ENCODE data around the gene CRMP1. TPM values are rescaled to one million over a fixed set of nuclear protein-coding genes. Genes with fewer than 3 reads are reported as not detected.

Gene CRMP1
- total RNA-seq, 1 donor from 2014 or later = 6.2 TPM

DNA sequence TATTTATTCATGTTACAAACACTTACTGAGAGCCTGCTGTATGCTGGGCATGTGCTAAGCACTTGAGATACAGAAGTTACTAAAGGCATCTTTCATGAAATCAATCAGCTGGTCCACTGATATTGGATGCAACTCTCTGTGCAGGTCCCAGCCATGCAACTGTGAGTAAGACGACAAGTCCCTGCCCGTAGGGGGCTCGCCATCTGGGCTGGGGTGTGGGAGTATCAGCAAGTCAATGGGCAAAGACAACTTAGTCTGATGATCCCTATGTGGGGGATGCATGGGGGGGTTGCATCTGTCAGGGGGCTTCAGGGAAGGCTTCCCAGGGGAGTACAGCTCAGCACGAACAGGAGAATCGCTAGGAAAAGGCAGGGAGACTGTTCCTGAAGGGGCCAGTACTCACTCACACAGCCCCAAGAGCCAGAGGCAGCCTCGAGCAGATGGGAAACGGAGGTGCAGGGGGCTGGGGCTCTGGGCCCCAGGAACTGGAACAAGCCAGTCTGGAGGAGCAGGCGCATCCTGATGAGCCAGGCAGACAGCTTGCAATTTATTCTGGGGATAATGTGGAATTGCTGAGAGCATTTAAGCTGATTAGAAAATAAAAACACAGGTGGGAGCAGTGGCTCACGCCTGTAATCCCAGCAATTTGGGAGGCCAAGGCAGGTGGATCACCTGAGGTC, 40.2 kb downstream of the CRMP1 start:
- no peak overlapping the region for H3K4me3 ChIP-seq
- no peaks in the 10 kb centered on the region for H3K27me3 ChIP-seq (ENCODE audit: low read depth)
- TF ChIP-seq, protein P1, sequence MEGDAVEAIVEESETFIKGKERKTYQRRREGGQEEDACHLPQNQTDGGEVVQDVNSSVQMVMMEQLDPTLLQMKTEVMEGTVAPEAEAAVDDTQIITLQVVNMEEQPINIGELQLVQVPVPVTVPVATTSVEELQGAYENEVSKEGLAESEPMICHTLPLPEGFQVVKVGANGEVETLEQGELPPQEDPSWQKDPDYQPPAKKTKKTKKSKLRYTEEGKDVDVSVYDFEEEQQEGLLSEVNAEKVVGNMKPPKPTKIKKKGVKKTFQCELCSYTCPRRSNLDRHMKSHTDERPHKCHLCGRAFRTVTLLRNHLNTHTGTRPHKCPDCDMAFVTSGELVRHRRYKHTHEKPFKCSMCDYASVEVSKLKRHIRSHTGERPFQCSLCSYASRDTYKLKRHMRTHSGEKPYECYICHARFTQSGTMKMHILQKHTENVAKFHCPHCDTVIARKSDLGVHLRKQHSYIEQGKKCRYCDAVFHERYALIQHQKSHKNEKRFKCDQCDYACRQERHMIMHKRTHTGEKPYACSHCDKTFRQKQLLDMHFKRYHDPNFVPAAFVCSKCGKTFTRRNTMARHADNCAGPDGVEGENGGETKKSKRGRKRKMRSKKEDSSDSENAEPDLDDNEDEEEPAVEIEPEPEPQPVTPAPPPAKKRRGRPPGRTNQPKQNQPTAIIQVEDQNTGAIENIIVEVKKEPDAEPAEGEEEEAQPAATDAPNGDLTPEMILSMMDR (IDR thresholded peaks at IDR 0.05) = no peak
- no peaks in the 10 kb centered on the region for H3K4me1 ChIP-seq
- intact Hi-C loops (cut with DNase I) = no loop called here
- no peak overlapping the region for H3K27ac ChIP-seq
- DNase-seq = no peak
- no peaks in the 10 kb centered on the region for H3K36me3 ChIP-seq
- no peaks in the 10 kb centered on the region for H3K9me3 ChIP-seq
- ATAC-seq = no peak

DNA sequence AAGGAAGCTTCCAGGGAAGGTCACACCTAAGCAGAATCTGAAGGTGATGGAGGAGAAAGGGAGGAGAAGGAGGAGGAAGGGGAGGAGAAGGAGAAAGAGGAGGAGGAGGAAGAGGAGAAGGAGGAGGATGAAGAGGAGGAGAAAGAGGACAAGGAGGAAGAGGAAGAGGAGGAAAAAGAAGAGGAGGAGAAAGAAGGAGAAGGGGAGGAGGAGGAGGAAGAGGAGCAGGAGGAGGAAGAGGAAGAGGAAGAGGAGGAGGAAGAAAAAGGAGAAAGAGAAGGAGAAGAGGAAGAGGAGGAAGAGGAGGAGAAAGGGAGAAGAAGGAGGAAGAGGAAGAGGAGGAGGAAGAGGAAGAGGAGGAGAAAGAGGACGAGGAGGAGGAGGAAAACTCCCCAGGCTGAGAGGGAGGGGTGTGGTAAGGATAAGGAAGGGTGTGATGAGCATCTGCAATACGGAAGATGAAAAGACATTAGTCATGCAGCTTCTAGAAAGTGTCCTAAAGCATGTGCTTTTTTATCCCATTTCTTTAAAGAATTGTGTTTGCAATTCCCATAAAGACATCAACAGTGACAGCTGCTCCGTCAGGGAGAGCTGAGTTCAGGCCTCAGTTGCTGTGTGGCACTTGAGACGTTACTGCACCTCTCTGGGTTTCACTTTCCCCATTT, 41.1 kb downstream of the CRMP1 start:
- Histone ChIP-seq H3K4me3 (no peak overlapping the region), H3K4me1 (no peaks in the 10 kb centered on the region), H3K27me3 (ENCODE audit: low read depth) (no peaks in the 10 kb centered on the region), H3K27ac (no peak overlapping the region), H3K9me3 (no peaks in the 10 kb centered on the region), H3K36me3 (no peaks in the 10 kb centered on the region)
- ATAC-seq = no peak
- intact Hi-C loops (cut with DNase I) = no loop called here
- DNase-seq = no peak
- TF ChIP-seq, protein P1 (IDR thresholded peaks at IDR 0.05) = no peak

DNA sequence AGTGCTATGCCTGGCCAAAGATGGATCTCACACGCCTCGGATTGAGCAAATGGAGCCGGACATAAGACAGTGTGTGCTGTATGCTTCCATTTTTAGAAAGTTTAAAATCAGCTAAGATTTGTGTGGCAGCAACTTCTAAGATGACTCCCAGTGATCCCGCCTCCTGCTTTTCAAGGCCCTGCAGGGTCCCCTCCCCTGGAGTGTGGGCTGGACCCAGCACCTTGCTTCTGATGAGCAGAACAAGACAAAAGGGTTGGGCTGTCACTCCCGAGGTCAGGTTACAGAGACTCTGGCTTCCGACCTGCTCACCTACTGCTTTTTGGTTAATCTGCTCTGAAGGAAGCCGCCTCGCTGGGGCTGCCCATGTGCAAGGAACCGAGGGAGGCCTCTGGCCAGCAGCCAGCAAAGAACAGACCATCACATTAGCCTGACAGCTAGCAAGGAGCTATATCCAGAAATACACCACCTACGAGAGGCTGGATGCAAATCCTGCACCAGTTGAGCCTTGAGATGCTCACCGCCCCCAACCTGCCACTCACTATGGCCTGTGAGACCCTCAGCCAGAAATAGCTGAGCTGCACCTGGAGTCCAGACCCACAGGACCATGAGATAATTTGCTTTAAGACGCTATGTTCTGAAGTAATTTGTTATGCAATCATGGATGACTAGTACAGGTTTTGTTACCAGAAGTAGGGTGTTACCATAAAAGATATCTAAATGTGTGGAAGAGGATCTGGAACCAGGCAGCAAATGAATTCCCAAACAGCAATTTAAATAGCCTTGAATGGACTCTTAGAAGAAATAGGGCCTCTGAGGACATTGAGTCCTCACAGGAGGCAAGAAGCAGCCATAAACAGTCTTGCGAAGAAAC, 47.6 kb downstream of the CRMP1 start:
- no peak overlapping the region for H3K27ac ChIP-seq
- no peak for DNase-seq

DNA sequence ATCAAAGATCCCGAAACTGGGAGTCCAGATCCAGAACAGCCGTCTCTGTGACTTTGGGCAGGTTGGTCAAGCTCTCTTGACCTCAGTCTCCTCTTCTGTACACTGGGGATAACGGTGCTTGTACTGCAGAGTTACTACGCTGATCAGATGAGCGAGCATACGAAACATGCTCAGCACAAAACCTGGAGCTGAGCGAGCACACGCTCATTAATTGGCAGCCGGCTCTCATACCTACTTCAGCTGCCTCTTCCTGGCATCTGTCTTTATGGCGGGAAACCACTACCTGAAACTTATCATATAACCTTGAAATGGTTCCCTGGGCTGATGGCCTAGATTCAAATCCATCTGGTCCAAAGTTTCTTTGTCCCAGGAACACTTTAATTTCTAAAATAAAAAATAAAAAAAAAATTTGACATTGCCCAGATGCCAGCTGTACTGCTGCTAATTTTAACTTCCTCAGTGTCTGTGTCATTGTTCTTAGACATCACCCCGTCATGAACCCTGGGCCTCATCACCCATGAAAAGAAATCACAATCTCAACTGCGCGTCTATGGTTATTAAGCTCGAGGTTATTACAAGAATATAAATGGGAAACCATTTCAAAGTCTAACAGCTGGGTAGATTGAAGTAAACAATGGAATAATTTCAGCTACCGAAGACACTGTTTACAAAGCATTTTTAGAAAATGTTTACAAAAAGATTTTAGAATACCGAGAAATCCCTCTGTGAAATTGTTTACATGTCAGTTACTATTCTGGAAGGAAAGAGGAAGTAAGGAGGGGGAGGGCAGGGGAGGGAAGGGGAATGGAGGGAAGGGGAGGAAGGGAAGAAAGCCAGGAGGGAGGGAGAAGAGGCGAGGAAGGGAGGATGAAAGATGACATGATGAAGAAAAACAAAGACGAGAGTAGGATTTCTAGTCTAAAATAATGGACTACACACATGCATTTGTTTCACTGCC, 49.0 kb downstream of the CRMP1 start:
- no peak for ATAC-seq
- DNase-seq = no peak
- H3K4me3 ChIP-seq = no peak overlapping the region
- TF ChIP-seq, protein P1 (IDR thresholded peaks at IDR 0.05) = no peak
- no peaks in the 10 kb centered on the region for H3K9me3 ChIP-seq
- H3K36me3 ChIP-seq = no peaks in the 10 kb centered on the region
- no peak overlapping the region for H3K27ac ChIP-seq
- H3K27me3 ChIP-seq (ENCODE audit: low read depth) = no peaks in the 10 kb centered on the region
- intact Hi-C loops (cut with DNase I) = no loop called here
- H3K4me1 ChIP-seq = peaks cover 22% of the 10 kb centered on the region

More for the DNA sequence above, 47.6 kb downstream of the CRMP1 start:
- intact Hi-C loops (cut with DNase I) = no loop called here
- no peak for ATAC-seq
- Histone ChIP-seq H3K27me3 (ENCODE audit: low read depth) (no peaks in the 10 kb centered on the region), H3K36me3 (no peaks in the 10 kb centered on the region), H3K4me3 (no peak overlapping the region), H3K9me3 (no peaks in the 10 kb centered on the region), H3K4me1 (peaks cover 16% of the 10 kb centered on the region)
- TF ChIP-seq, protein P1 (IDR thresholded peaks at IDR 0.05) = no peak

DNA sequence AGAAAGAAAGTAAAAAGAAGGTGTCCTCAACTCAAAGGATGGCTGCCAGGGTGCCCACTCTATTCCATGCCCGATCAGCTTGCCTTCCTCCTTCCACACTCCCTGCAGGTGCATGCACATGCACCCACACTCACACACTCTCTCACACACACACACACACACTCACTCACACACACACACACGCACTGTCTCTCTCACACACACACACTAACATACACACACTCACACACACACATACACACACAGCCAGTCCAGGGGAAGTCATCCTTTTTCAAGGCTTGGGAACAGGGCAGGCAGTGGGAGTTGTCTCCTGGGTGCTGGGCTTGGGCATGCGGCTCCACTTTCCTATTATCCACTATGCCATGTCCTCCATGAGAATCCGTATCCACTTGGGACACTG, 50.4 kb downstream of the CRMP1 start:
- Histone ChIP-seq H3K4me3 (no peak overlapping the region), H3K9me3 (no peaks in the 10 kb centered on the region), H3K27me3 (ENCODE audit: low read depth) (no peaks in the 10 kb centered on the region), H3K4me1 (peaks cover 22% of the 10 kb centered on the region), H3K27ac (no peak overlapping the region), H3K36me3 (no peaks in the 10 kb centered on the region)
- TF ChIP-seq, protein P1 (IDR thresholded peaks at IDR 0.05) = no peak
- intact Hi-C loops (cut with DNase I) = no loop called here
- no peak for ATAC-seq
- DNase-seq = no peak

Measured in lower lobe of right lung (tissue), 2 donors.